ENCODE results near the gene USH2A. TPM values are rescaled to one million over a fixed set of nuclear protein-coding genes. Genes with fewer than 3 reads are reported as not detected.

Gene USH2A
- total RNA-seq, 4 donors from 2014 or later = not detected

DNA sequence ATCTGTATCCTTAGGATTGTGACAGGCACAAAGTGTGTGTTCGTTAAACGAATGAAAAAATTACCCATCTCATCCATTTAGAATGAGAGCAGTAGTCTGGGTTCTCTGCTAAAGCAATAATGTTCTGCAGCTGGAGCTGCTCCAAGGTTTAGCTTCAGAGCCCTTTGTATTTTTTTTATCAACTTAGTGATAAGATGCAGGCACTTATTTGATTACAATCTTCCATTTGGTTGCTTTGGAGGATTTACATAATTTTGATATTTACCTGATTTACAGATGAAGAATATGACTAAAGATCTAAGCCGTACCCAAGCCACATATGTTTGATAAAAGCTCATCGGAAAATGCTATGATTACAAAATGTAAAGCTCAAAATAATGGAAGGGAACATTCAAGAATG is 654.9 kb downstream of the USH2A start:
- DNase-seq (ENCODE audit: low spot score) = no peak
- no peak for ATAC-seq (ENCODE audit: low FRiP score)
- TF ChIP-seq, protein P1, sequence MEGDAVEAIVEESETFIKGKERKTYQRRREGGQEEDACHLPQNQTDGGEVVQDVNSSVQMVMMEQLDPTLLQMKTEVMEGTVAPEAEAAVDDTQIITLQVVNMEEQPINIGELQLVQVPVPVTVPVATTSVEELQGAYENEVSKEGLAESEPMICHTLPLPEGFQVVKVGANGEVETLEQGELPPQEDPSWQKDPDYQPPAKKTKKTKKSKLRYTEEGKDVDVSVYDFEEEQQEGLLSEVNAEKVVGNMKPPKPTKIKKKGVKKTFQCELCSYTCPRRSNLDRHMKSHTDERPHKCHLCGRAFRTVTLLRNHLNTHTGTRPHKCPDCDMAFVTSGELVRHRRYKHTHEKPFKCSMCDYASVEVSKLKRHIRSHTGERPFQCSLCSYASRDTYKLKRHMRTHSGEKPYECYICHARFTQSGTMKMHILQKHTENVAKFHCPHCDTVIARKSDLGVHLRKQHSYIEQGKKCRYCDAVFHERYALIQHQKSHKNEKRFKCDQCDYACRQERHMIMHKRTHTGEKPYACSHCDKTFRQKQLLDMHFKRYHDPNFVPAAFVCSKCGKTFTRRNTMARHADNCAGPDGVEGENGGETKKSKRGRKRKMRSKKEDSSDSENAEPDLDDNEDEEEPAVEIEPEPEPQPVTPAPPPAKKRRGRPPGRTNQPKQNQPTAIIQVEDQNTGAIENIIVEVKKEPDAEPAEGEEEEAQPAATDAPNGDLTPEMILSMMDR (IDR thresholded peaks at IDR 0.05) = no peak

DNA sequence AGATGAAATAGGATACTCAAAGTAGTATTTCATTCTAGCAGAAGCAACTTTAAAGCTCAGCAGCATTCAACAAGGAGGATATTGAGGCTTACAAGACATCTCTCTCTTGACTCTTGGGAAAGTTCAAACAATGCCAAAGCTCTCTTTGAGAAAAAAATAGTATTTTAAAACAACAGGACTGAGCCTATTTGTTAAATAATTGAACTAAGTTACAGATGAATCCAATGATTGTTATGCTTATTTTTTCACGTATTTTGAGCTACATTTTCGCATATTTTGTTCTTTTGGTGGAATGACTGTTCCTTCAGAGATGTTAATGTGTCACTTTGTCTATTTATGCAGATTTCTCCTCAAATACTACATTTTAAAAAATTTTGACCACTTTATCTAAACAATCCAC is 655.5 kb downstream of the USH2A start:
- no peak for ATAC-seq (ENCODE audit: low FRiP score)
- DNase-seq (ENCODE audit: low spot score) = no peak
- TF ChIP-seq, protein P1 (IDR thresholded peaks at IDR 0.05) = no peak

DNA sequence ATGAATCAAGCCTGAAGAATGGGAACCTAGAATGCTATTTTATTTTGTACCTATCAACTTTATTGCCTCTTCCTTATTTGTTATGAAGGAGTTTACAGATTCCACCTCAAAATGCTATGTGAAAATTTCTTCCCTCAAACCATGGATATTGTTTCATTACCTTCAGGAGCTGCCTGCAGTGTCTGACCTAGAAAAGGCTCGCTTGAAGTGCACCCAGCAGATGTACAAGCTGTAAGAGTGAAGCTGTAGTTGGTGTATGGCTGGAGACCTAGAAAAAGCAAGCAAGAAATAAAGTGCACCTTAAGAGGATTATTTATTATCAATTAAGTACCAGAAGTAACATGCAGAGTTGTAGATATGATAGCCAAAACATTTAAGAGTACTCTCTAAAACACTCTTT is 656.7 kb downstream of the USH2A start:
- ATAC-seq (ENCODE audit: low FRiP score) (no peak), DNase-seq (ENCODE audit: low spot score) (no peak)
- TF ChIP-seq, protein P1 (IDR thresholded peaks at IDR 0.05) = no peak

DNA sequence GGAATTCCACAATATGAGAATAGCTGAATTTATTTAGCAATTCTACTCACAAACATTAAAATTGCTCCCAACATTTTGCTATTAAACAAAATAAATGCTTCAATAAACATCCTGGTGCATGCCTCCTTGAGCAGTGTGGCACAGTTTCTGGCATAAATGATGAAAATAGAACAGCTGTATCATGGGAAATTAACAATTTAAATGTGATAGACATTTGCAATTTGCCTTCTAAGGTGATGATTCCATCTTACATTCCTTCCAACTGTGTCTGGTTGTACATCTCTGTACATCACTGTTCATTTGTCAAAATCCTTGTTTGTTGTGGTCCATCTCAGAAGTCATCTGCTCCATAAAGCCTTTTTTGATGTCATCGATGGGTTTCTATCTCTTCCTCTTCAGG is 657.4 kb downstream of the USH2A start:
- TF ChIP-seq, protein P1 (IDR thresholded peaks at IDR 0.05) = no peak
- no peak for ATAC-seq (ENCODE audit: low FRiP score)
- DNase-seq (ENCODE audit: low spot score) = no peak

DNA sequence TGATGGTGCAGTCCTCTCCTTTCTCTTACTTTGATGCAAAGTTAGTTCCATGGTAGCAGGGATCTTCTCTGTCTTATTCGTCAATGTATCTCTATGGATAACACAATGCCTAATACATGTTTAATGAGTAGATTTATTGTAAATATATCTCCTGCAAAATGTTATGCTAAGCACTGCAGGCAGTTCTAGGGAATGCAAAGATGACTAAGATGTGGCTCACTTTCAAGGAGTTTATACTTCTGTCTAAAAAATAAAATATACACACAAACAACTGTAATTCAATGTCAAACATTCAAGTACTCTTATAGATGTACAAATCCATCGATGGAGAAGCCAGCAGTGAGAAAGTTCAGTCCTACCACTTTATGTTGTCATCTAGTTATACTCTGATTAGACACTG is 661.8 kb downstream of the USH2A start:
- ATAC-seq (ENCODE audit: low FRiP score) (no peak), DNase-seq (ENCODE audit: low spot score) (no peak)
- TF ChIP-seq, protein P1 (IDR thresholded peaks at IDR 0.05) = no peak

DNA sequence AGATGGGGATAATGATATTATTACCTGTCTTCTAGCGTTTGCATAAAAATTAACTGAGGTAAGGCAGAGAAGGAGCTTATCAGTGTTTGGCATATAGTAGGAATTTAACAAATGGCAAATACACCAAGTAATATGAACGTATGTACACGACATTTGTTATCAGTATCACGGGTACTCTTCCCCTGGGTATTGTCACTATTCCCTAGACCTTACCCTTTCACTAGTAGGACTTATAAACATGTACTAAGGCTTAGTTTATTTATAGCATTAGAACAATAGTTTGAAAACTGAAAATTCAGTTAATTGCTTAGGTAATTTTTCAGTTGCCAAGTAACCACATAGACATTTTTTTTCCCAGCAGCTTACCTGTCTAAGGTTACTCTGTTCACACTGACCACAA is 669.1 kb downstream of the USH2A start:
- ATAC-seq (ENCODE audit: low FRiP score) (no peak), DNase-seq (ENCODE audit: low spot score) (no peak)
- TF ChIP-seq, protein P1 (IDR thresholded peaks at IDR 0.05) = no peak

DNA sequence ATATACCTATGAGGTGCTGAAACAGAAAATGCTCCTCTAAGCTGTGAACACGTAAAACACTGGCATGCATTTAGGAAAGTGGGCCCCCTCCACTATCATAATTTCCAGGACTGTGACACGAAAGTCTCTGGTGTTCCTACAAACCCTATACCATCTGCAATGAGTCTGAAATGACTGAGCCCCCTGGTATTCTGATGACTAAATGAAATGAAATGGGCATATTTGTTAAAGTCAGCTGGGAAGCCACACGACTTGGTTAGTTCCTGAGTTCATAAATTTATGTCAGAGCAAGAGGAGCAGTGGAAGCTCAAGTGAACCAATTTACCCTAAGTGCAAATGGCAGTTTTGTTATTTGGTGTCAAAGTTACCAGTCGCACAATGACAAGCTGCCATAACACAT is 673.8 kb downstream of the USH2A start:
- ATAC-seq (ENCODE audit: low FRiP score) (no peak), DNase-seq (ENCODE audit: low spot score) (no peak)
- TF ChIP-seq, protein P1 (IDR thresholded peaks at IDR 0.05) = no peak
